Transverse colon (tissue), 4 donors: Measurements from ENCODE around the gene SNAI3. TPM values are rescaled to one million over a fixed set of nuclear protein-coding genes. Genes with fewer than 3 reads are reported as not detected.

ENCODE experiments used
- DNase-seq: peaks from one replicate; pipeline ENCODE4 v3.0.0-alpha.2; 2019
- H3K27ac ChIP-seq, 4 donors: fragments of 200-600 bp; sonication (generic); 2 replicates each; pipeline ENCODE4 v1.5.1; 2016 to 2018; ENCODE audit warnings: inconsistent platforms in 4 of 4
- H3K27me3 ChIP-seq: fragments of 200-600 bp; sonication (generic); 2 replicates; pipeline ENCODE4 v1.5.1; 2017; ENCODE audit warnings: inconsistent platforms
- H3K36me3 ChIP-seq, 4 donors: fragments of 200-600 bp; sonication (generic); 2 replicates each; pipeline ENCODE4 v1.5.1; 2017 to 2019; ENCODE audit warnings: inconsistent platforms in 4 of 4
- H3K4me1 ChIP-seq, 4 donors: fragments of 200-600 bp; sonication (generic); 2 replicates each; pipeline ENCODE4 v1.5.1; 2017 to 2020; ENCODE audit warnings: inconsistent platforms in 4 of 4
- H3K4me3 ChIP-seq, 4 donors: fragments of 200-600 bp; sonication (generic); 1 replicate in 1 of 4; 2 replicates in 3 of 4; pipeline versions ENCODE4 v1.5.1 to v1.6.1; 2017 to 2019; ENCODE audit warnings: inconsistent platforms in 4 of 4
- H3K9me3 ChIP-seq, 2 donors: fragments of 200-600 bp; sonication (generic); 2 replicates each; pipeline ENCODE4 v1.5.1; 2017 to 2019; ENCODE audit warnings: inconsistent platforms in 2 of 2
- CTCF ChIP-seq, 5 experiments: fragments of 200-600 bp in 3 of 5; fragments of 450-650 bp in 2 of 5; sonication (generic) in 3 of 5; IDR thresholded peaks; 1 replicate in 2 of 5; 2 replicates in 3 of 5; pipeline ENCODE4 v1.5.1; 2016 to 2017; ENCODE audit warnings: antibody characterized with exemption in 5 of 5, inconsistent platforms in 3 of 5, mild to moderate bottlenecking in 2 of 5, moderate library complexity in 1 of 5
- EP300 ChIP-seq: sonication (generic); formaldehyde crosslinking; IDR thresholded peaks from one replicate; pipeline ENCODE4 v1.6.1; 2017; ENCODE audit warnings: antibody characterized with exemption, low read depth
- POLR2A ChIP-seq: fragments of 450-650 bp; IDR thresholded peaks from one replicate; pipeline ENCODE4 v1.6.1; 2016; ENCODE audit warnings: antibody characterized with exemption, mild to moderate bottlenecking, moderate library complexity
- POLR2AphosphoS5 ChIP-seq, 3 donors: sonication (generic); formaldehyde crosslinking; IDR thresholded peaks; one replicate each; pipeline ENCODE4 v1.6.1; 2016; ENCODE audit warnings: antibody characterized with exemption in 3 of 3
- WGBS, 2 donors: methylation state at CpG; one replicate each; pipeline ENCODE4 v1.1.5; 2018; ENCODE audit warnings: low coverage in 1 of 2; 5-methylcytosine and 5-hydroxymethylcytosine counted together
- in situ Hi-C, 4 donors: fragments of 200-750 bp; cut with MboI; loops; one replicate each; pipeline versions ENCODE4 v1.15.0 to v1.15.1; 2017; ENCODE audit warnings: low sequenced_read_pairs in 3 of 4, low pct_ligation_motif_present in 1 of 4, low pct_unique_long_range_greater_than_20kb in 1 of 4
- intact Hi-C: fragments of 100-400 bp; cut with DNase I; formaldehyde crosslinking; loops from one replicate; pipeline ENCODE4 v1.15.1; 2023; ENCODE audit warnings: low total_unique reads
- total RNA-seq, 4 donors: library from RNA; depleted of rRNA; stranded (reverse); fragments of >200 nt; gene quantifications; one replicate each; pipeline ENCODE4 v1.1.0, GENCODE V29; 2016

SNAI3 gene
- total RNA-seq, 4 donors from 2014 or later = 0.27 to 2.9 (median 0.75) TPM; not detected in 1

- intact Hi-C loops (no loop called here), in situ Hi-C loops (loop anchor here in 1 of 4 donors (25.0 kb wide), 1 partner anchor 481 kb away; the partner anchor contains the start of genes SLC22A31 and ZNF778)
- TF ChIP-seq EP300 = no peak
- TF ChIP-seq POLR2A = no peak
- TF ChIP-seq CTCF (IDR thresholded peaks at IDR 0.05) = no peak
- no peak for TF ChIP-seq POLR2AphosphoS5 (IDR thresholded peaks at IDR 0.05)
- Histone ChIP-seq H3K36me3 (peaks cover 0 to 30% (median 2%) of the 10 kb centered on the region in 4 donors), H3K27ac (no peak overlapping the region), H3K27me3 (no peaks in the 10 kb centered on the region), H3K4me3 (no peak overlapping the region), H3K4me1 (no peaks in the 10 kb centered on the region), H3K9me3 (no peaks in the 10 kb centered on the region)
- no peak for DNase-seq
- WGBS, 2 donors = 86% methylated on average over 6 of the region's 15 CpGs; no CpG with 5 or more reads in 1 of the 2 donors
These were observed 45.4 kb upstream of the SNAI3 start for GRCh38 chr16:88731699-88732098.

- Histone ChIP-seq H3K9me3 (no peaks in the 10 kb centered on the region), H3K27me3 (no peaks in the 10 kb centered on the region), H3K4me3 (no peak overlapping the region), H3K4me1 (no peaks in the 10 kb centered on the region), H3K27ac (no peak overlapping the region), H3K36me3 (peaks cover 0 to 38% (median 6%) of the 10 kb centered on the region in 4 donors)
- no peak for TF ChIP-seq POLR2AphosphoS5 (IDR thresholded peaks at IDR 0.05)
- intact Hi-C loops = no loop called here
- no peak for DNase-seq
- in situ Hi-C loops = loop anchor here in 1 of 4 donors (25.0 kb wide), 1 partner anchor 481 kb away; the partner anchor contains the start of genes SLC22A31 and ZNF778
- 87 to 89% methylated on average over 6 to 34 of the region's 34 CpGs for WGBS, 2 donors
These were observed 44.6 kb upstream of the SNAI3 start for GRCh38 chr16:88730632-88731607.

GRCh38 chr16:88727871-88728270 is 41.6 kb upstream of the SNAI3 start:
- Histone ChIP-seq H3K9me3 (no peaks in the 10 kb centered on the region), H3K4me1 (no peaks in the 10 kb centered on the region), H3K27me3 (no peaks in the 10 kb centered on the region), H3K27ac (no peak overlapping the region), H3K36me3 (peaks cover 0 to 49% (median 12%) of the 10 kb centered on the region in 4 donors), H3K4me3 (no peak overlapping the region)
- intact Hi-C loops (no loop called here), in situ Hi-C loops (loop anchor here in 1 of 4 donors (25.0 kb wide), 1 partner anchor 484 kb away; the partner anchor contains the start of genes SLC22A31 and ZNF778)
- TF ChIP-seq CTCF (IDR thresholded peaks at IDR 0.05) = no peak
- TF ChIP-seq POLR2AphosphoS5 (IDR thresholded peaks at IDR 0.05) = no peak
- TF ChIP-seq POLR2A = no peak
- no peak for TF ChIP-seq EP300
- WGBS, 2 donors = 85% methylated on average over 17 of the region's 20 CpGs; no CpG with 5 or more reads in 1 of the 2 donors
- no peak for DNase-seq

GRCh38 chr16:88726981-88727380 is 40.7 kb upstream of the SNAI3 start:
- Histone ChIP-seq H3K36me3 (peaks cover 0 to 58% (median 10%) of the 10 kb centered on the region in 4 donors), H3K9me3 (no peaks in the 10 kb centered on the region), H3K4me1 (no peaks in the 10 kb centered on the region), H3K4me3 (no peak overlapping the region), H3K27ac (no peak overlapping the region), H3K27me3 (no peaks in the 10 kb centered on the region)
- DNase-seq = no peak
- TF ChIP-seq POLR2A = no peak
- TF ChIP-seq EP300 = no peak
- TF ChIP-seq CTCF (IDR thresholded peaks at IDR 0.05) = no peak
- TF ChIP-seq POLR2AphosphoS5 (IDR thresholded peaks at IDR 0.05) = no peak
- intact Hi-C loops (no loop called here), in situ Hi-C loops (loop anchor here in 1 of 4 donors (25.0 kb wide), 1 partner anchor 485 kb away; the partner anchor contains the start of genes SLC22A31 and ZNF778)
- WGBS, 2 donors = 94% methylated on average over 18 of the region's 28 CpGs; no CpG with 5 or more reads in 1 of the 2 donors
